Measurements from ENCODE around the gene AP5M1. TPM values are rescaled to one million over a fixed set of nuclear protein-coding genes. Genes with fewer than 3 reads are reported as not detected.

AP5M1 gene
- polyA plus RNA-seq, 1 donor from 2014 or later, result 40.0 TPM

DNA sequence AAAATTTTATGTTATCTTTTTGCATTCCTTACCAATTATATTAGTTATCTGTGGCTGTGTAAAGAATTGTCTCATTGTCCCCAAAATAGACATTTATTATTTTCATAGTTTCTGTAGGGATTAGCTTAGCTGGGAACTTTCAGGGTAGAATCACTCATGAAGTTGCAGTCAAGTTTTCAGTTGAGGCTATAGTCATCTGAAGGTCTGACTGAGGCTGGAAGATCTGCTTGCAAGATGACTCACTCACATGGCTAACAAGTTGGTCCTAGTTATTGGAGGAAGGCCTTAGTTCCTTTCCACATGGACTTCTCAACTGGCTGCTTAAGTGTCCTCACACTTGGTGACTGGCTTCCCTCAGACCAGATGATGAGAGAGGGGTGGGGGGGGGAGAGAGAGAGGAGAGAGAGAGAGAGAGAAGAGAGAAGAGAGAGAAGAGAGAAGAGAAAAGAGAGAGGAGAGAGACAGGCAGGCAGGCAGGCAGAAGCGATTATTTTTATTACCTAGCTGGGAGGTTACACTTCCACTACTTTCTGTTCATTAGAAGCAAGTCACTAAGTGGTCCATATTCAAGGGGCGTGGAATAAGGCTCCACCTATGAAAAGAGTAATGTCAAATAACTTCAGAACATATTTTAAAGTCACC, 6.4 kb downstream of the AP5M1 start:
- H3K79me2 ChIP-seq (replicated peaks; ENCODE audit: insufficient read depth, low read length), result peaks cover 50% of the 10 kb centered on the region

DNA sequence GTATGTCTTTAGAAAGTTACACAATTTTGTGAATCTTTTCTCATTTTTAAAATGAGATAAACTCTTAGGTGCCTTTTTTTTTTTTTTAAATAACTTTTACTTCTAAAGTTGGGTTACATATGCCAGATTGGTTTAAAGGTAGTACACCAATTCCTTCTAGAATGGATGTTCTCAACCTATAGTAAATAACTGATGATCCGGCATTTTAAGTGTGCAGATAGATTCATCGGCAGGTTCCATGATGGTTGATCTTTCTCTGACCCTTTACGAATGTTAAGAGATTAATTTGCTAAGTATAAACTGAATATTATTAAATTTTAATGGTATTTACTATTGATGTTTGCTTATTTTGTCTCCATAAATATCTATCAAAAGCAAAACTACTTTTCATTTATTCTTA, 8.3 kb downstream of the AP5M1 start:
- no peak overlapping the region for H3K4me3 ChIP-seq (ENCODE audit: low read length)

More for the DNA sequence above, 6.4 kb downstream of the AP5M1 start:
- H3K9ac ChIP-seq (ENCODE audit: low read length), result no peak overlapping the region
- H3K27me3 ChIP-seq (ENCODE audit: insufficient read depth, low read depth, low read length), result no peaks in the 10 kb centered on the region
- H4K20me1 ChIP-seq (ENCODE audit: insufficient read depth), result no peaks in the 10 kb centered on the region
- peaks cover 3% of the 10 kb centered on the region for H3F3A ChIP-seq (ENCODE audit: insufficient read depth, low read length, poor library complexity, severe bottlenecking)
- no peak for TF ChIP-seq EP300 (conservative IDR thresholded peaks at IDR 0.05; ENCODE audit: poor library complexity, severe bottlenecking)
- no peak for TF ChIP-seq SMC3 (conservative IDR thresholded peaks at IDR 0.05; ENCODE audit: poor library complexity)
- no peak for TF ChIP-seq RAD21 (conservative IDR thresholded peaks at IDR 0.05)
- no peak for TF ChIP-seq EZH2 (IDR thresholded peaks at IDR 0.05; ENCODE audit: borderline replicate concordance, insufficient read depth, low read length, poor library complexity, severe bottlenecking)
- TF ChIP-seq MXI1 (conservative IDR thresholded peaks at IDR 0.05; ENCODE audit: poor library complexity, severe bottlenecking), result no peak
- TF ChIP-seq CTCF (IDR thresholded peaks at IDR 0.05; ENCODE audit: poor library complexity, severe bottlenecking), result no peak
- TF ChIP-seq, protein P1, sequence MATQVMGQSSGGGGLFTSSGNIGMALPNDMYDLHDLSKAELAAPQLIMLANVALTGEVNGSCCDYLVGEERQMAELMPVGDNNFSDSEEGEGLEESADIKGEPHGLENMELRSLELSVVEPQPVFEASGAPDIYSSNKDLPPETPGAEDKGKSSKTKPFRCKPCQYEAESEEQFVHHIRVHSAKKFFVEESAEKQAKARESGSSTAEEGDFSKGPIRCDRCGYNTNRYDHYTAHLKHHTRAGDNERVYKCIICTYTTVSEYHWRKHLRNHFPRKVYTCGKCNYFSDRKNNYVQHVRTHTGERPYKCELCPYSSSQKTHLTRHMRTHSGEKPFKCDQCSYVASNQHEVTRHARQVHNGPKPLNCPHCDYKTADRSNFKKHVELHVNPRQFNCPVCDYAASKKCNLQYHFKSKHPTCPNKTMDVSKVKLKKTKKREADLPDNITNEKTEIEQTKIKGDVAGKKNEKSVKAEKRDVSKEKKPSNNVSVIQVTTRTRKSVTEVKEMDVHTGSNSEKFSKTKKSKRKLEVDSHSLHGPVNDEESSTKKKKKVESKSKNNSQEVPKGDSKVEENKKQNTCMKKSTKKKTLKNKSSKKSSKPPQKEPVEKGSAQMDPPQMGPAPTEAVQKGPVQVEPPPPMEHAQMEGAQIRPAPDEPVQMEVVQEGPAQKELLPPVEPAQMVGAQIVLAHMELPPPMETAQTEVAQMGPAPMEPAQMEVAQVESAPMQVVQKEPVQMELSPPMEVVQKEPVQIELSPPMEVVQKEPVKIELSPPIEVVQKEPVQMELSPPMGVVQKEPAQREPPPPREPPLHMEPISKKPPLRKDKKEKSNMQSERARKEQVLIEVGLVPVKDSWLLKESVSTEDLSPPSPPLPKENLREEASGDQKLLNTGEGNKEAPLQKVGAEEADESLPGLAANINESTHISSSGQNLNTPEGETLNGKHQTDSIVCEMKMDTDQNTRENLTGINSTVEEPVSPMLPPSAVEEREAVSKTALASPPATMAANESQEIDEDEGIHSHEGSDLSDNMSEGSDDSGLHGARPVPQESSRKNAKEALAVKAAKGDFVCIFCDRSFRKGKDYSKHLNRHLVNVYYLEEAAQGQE (IDR thresholded peaks at IDR 0.05; ENCODE audit: borderline replicate concordance), result no peak
- no peak for TF ChIP-seq TAF1 (IDR thresholded peaks at IDR 0.05; ENCODE audit: low read depth)
- no peak for TF ChIP-seq POLR2AphosphoS5 (IDR thresholded peaks at IDR 0.05)
- no peak overlapping the region for H3K27ac ChIP-seq (ENCODE audit: low read length)
- no peak overlapping the region for H3K4me3 ChIP-seq (ENCODE audit: low read length)
- H3K9me3 ChIP-seq (ENCODE audit: low read length), result no peaks in the 10 kb centered on the region
- H2AFZ ChIP-seq (ENCODE audit: low read depth, low read length), result no peak overlapping the region
- no peaks in the 10 kb centered on the region for H3K9me2 ChIP-seq (ENCODE audit: insufficient read depth, low read length)
- no peaks in the 10 kb centered on the region for H3K36me3 ChIP-seq (ENCODE audit: insufficient read depth, low read length)
- H3K4me2 ChIP-seq (ENCODE audit: low read length), result no peak overlapping the region

More for the DNA sequence above, 8.3 kb downstream of the AP5M1 start:
- TF ChIP-seq CTCF (IDR thresholded peaks at IDR 0.05; ENCODE audit: poor library complexity, severe bottlenecking), result no peak
- Histone ChIP-seq H4K20me1 (ENCODE audit: insufficient read depth) (no peaks in the 10 kb centered on the region), H3K27ac (ENCODE audit: low read length) (no peak overlapping the region), H3K9me3 (ENCODE audit: low read length) (no peaks in the 10 kb centered on the region), H3K36me3 (ENCODE audit: insufficient read depth, low read length) (no peaks in the 10 kb centered on the region), H3F3A (ENCODE audit: insufficient read depth, low read length, poor library complexity, severe bottlenecking) (no peaks in the 10 kb centered on the region), H3K9ac (ENCODE audit: low read length) (no peak overlapping the region), H3K27me3 (ENCODE audit: insufficient read depth, low read depth, low read length) (no peaks in the 10 kb centered on the region), H3K4me2 (ENCODE audit: low read length) (no peak overlapping the region), H2AFZ (ENCODE audit: low read depth, low read length) (no peak overlapping the region), H3K79me2 (replicated peaks; ENCODE audit: insufficient read depth, low read length) (peaks cover 31% of the 10 kb centered on the region), H3K9me2 (ENCODE audit: insufficient read depth, low read length) (no peaks in the 10 kb centered on the region)

Data from neural cell (in vitro differentiated cells).